Measurements from ENCODE around the gene HACL1. TPM values are rescaled to one million over a fixed set of nuclear protein-coding genes. Genes with fewer than 3 reads are reported as not detected.

The HACL1 gene
- total and polyA plus RNA-seq, 10 of the 15 experiments (the other 5 are each of a cell fraction or from before 2014, with no cell fraction given), result 19.4 to 48.7 (median 30.1) TPM

DNA sequence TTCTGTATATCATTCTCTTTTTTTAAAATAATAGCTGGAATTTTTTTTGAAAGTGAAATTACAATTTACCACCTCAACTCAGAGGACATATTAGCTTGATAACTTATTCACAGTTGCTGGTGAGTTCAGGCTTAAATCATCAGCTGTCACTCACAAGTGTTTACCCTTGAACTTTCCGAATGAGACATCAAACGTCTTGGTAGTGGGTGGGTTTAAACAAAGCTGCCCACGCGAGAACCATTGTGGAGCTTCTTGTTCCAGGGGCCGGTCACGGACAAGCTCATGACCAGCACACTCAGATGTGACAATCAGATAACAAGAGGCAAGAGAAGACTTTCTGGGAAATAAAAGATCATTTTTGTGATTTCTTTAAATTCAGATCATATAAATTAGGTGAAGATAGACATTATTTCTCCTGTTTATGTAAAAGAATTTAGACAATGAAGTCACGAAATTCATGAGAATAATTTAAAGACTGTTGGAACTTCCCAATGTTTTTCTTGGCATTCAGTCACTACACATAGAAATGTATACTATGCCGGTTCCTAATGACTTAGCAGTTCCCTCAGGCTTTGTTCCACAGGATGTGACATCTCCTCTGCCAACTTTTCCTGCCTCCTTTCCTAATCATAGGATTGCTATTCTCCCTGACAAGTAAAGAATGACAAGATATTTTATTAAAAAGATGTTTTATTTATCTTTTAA, 29.4 kb upstream of the HACL1 start (continued):
- no peak for TF ChIP-seq CHD1 (IDR thresholded peaks at IDR 0.05; ENCODE audit: low read depth, low read length)
- TF ChIP-seq NR2C2 (IDR thresholded peaks at IDR 0.05; ENCODE audit: borderline replicate concordance, control insufficient read depth, insufficient read length, low read depth), result no peak

DNA sequence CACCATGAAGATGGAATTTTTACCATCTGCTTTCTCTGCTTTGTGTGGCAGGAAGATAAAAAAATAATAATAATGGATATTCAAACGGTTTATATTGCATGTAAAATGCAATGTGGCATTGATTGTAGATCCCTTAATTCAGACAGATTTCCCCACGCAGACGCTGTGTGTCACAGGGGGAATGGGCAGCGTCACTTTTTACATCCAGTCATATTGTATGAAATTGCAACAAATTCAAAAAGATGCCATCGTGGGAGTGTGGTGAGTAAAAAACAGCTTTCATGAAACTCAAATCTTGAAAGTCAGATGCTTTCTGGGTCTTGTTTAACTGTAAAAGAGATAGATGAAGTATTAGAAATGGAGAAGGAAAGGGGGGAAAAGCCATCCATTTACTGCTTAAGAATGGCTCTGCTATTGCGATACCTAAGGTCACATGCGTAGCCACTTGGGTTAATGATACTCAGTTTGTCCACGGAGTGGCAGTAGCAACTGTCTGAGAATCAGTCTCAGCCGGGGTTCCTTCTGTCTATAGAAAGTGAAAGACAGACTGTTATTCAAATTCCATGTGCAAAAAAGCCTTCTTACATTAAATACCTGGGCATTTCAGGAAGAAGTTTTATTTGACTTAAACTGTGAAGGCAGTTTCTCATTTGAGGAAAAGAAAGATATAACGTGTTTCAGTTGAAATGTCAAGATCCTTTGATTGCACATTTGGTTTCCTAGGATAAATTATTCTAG, 28.7 kb upstream of the HACL1 start:
- DNase-seq (ENCODE audit: low read depth, low spot score) (peak; percentile 83), ATAC-seq (peak; percentile 98), FAIRE-seq (peak; percentile 90)
- in situ Hi-C loops (cut with MboI) (loop anchor here (10.0 kb wide), 1 partner anchor 615 kb away; no protein-coding TSS in a partner anchor), intact Hi-C loops (cut with micrococcal nuclease; ENCODE audit: unreplicated experiment) (loop anchor here (1.0 to 10.0 kb wide), 4 partner anchors 37 to 617 kb away; partner anchors contain the start of gene GALNT15)
- ChIA-PET RAD21 (ENCODE audit: unreplicated experiment) (interaction anchor here (0.8 to 8.2 kb wide), 35 partner anchors 9 to 618 kb away, joined by 3 to 248 read pairs (median 5); partner anchors contain the start of genes ANKRD28, BTD, CAPN7 and HACL1), SMC1A (ENCODE audit: uncharacterized antibody, unreplicated experiment) (interaction anchor here (0.8 to 14.5 kb wide), 41 partner anchors 9 to 882 kb away, joined by 3 to 362 read pairs (median 5); partner anchors contain the start of genes ANKRD28, BTD and HACL1), CTCF (interaction anchor here (0.6 to 7.5 kb wide), 40 partner anchors 13 to 618 kb away, joined by 3 to 288 read pairs (median 5); partner anchors contain the start of gene ANKRD28), POLR2A (interaction anchor here (0.5 to 2.8 kb wide), 13 partner anchors 16 to 182 kb away, joined by 3 to 12 read pairs (median 4); partner anchors contain the start of genes ANKRD28, BTD and HACL1)
- no TSS peak for BruUV-seq (replicated peaks)
- Histone ChIP-seq H4K20me1 (ENCODE audit: control insufficient read depth, insufficient read depth) (no peaks in the 10 kb centered on the region), H3K27me3 (replicated peaks in 1 of 2; ENCODE audit: control insufficient read depth in 2 of 2, insufficient read depth in 2 of 2, low read length in 1 of 2) (no peaks in the 10 kb centered on the region), H3K36me3 (ENCODE audit: control insufficient read depth in 2 of 2, insufficient read depth in 2 of 2, low read length in 1 of 2) (no peaks in the 10 kb centered on the region), H2AFZ (ENCODE audit: control insufficient read depth, low read depth, low read length) (peak overlapping the region; percentile 74), H3K9me3 (replicated peaks; ENCODE audit: control insufficient read depth, insufficient read depth, low read length) (no peaks in the 10 kb centered on the region), H3K4me2 (ENCODE audit: control insufficient read depth, insufficient read depth) (peak overlapping the region; percentile 58), H3K4me3 (peak overlapping the region; percentile 65; the same call in 1 of the 2 replicates), H3K79me2 (ENCODE audit: control insufficient read depth, insufficient read depth, low read length) (no peaks in the 10 kb centered on the region), H3K27ac (ENCODE audit: control insufficient read depth, insufficient read depth) (peak overlapping the region; percentile 51), H3K9ac (ENCODE audit: control insufficient read depth, insufficient read depth, low read length) (no peak overlapping the region), H3K4me1 (ENCODE audit: control insufficient read depth, insufficient read depth, low read length) (peaks cover 12% of the 10 kb centered on the region)
- WGBS (ENCODE audit: insufficient coverage, insufficient replicate concordance, low lambda C conversion rate, missing lambda C conversion rate), result 9% methylated on average over 10 of the region's 10 CpGs
- TF ChIP-seq NR2F1 (conservative IDR thresholded peaks at IDR 0.05) (peak; percentile 15; the same call in 1 of the 2 replicates), SUZ12 (IDR thresholded peaks at IDR 0.05; ENCODE audit: unreplicated experiment) (no peak), FOXK2 (IDR thresholded peaks at IDR 0.05) (no peak), MTA3 (IDR thresholded peaks at IDR 0.05; ENCODE audit: borderline replicate concordance, low read length) (no peak), HDAC2 (IDR thresholded peaks at IDR 0.05) (no peak), HCFC1 (IDR thresholded peaks at IDR 0.05; ENCODE audit: low read length) (no peak), NFYB (IDR thresholded peaks at IDR 0.05; ENCODE audit: insufficient read depth, low read depth, low read length) (no peak), SREBF2 (IDR thresholded peaks at IDR 0.05; ENCODE audit: low read length) (no peak), YBX1 (IDR thresholded peaks at IDR 0.05) (no peak), EED (IDR thresholded peaks at IDR 0.05; ENCODE audit: low read depth) (0 out of 2 replicates have a peak, but pooled peaks have one; percentile 17), EP300 (IDR thresholded peaks at IDR 0.05; ENCODE audit: borderline replicate concordance in 1 of 2, control insufficient read depth in 1 of 2, low read depth in 2 of 2, low read length in 2 of 2) (no peak), KLF5 (IDR thresholded peaks at IDR 0.05; ENCODE audit: partially characterized antibody) (peak; percentile 62), MEF2B (IDR thresholded peaks at IDR 0.05; ENCODE audit: partially characterized antibody, poor library complexity, severe bottlenecking) (peak; percentile 43), LARP7 (IDR thresholded peaks at IDR 0.05) (no peak)
- TF ChIP-seq, protein P1, sequence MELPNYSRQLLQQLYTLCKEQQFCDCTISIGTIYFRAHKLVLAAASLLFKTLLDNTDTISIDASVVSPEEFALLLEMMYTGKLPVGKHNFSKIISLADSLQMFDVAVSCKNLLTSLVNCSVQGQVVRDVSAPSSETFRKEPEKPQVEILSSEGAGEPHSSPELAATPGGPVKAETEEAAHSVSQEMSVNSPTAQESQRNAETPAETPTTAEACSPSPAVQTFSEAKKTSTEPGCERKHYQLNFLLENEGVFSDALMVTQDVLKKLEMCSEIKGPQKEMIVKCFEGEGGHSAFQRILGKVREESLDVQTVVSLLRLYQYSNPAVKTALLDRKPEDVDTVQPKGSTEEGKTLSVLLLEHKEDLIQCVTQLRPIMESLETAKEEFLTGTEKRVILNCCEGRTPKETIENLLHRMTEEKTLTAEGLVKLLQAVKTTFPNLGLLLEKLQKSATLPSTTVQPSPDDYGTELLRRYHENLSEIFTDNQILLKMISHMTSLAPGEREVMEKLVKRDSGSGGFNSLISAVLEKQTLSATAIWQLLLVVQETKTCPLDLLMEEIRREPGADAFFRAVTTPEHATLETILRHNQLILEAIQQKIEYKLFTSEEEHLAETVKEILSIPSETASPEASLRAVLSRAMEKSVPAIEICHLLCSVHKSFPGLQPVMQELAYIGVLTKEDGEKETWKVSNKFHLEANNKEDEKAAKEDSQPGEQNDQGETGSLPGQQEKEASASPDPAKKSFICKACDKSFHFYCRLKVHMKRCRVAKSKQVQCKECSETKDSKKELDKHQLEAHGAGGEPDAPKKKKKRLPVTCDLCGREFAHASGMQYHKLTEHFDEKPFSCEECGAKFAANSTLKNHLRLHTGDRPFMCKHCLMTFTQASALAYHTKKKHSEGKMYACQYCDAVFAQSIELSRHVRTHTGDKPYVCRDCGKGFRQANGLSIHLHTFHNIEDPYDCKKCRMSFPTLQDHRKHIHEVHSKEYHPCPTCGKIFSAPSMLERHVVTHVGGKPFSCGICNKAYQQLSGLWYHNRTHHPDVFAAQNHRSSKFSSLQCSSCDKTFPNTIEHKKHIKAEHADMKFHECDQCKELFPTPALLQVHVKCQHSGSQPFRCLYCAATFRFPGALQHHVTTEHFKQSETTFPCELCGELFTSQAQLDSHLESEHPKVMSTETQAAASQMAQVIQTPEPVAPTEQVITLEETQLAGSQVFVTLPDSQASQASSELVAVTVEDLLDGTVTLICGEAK (IDR thresholded peaks at IDR 0.05; ENCODE audit: borderline replicate concordance), result no peak

Data from GM12878 (cell line).